Measurements from ENCODE around the gene ARHGAP22.

Gene ARHGAP22

DNA sequence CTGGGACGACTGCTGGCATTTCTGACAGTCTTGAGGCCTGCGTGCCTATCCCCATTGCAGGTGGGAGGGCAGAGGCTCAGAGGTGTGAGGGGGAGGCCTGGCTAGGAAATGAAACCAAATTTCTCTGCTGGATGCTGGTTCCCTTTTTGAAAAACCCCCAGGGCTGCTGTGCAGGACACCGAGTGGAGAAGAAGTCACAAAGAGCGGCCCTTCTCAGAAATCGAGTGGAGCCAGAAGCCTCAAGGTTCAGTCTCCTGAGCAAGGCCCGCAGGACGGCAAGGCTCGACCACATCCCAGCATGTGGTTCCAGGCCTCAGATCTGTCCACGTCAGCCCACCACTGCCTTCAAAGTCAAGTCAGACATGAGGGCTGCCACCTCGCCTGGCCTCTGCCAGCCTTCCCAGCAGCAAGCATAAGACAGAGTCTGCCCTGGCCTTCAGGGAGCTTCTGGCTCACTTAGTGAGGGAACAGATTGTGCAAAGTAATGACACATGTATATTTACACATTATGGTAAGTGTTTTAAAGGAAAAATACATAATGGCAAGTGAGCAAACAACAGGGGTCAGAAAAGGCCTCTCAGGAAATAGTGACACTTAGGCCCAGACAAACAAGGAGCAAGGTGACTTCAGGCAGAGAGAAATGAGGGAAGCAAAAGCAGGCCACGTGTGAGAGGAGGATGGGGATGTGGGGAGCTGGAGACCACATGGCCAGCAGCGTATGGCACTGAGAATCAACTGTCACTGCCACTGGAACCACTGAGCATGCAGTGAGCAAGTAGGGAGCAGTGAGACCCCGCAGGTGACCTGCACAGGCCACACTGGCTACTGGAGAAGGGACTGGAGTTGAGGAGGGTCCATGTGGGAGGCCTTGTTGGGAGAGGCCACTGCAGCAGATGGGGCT is 86.7 kb downstream of the ARHGAP22 start:
- H3K27ac ChIP-seq (ENCODE audit: low read length, poor library complexity, severe bottlenecking) = no peak overlapping the region
- H3K23ac ChIP-seq (ENCODE audit: low read length in 2 of 2) = no peak overlapping the region
- peak overlapping the region in 1 of 2 experiments; percentile 31 for H3K14ac ChIP-seq (ENCODE audit: low read length in 2 of 2)
- no peak overlapping the region for H4K91ac ChIP-seq (ENCODE audit: low read length)
- H3K79me1 ChIP-seq (replicated peaks; ENCODE audit: low read length, poor library complexity, severe bottlenecking) = peaks cover 27% of the 10 kb centered on the region
- H2BK15ac ChIP-seq (ENCODE audit: low read depth, poor library complexity, severe bottlenecking) = no peak overlapping the region
- 93% methylated on average over 13 of the region's 13 CpGs for WGBS
- H3K4me2 ChIP-seq (ENCODE audit: low read length, poor library complexity, severe bottlenecking) = no peak overlapping the region
- no peak overlapping the region for H2BK5ac ChIP-seq (ENCODE audit: low read depth, low read length, poor library complexity, severe bottlenecking)
- peaks cover 34% of the 10 kb centered on the region for H3K9me3 ChIP-seq (ENCODE audit: control insufficient read depth, low read length)
- no peaks in the 10 kb centered on the region for H3K27me3 ChIP-seq (ENCODE audit: control insufficient read depth in 1 of 2, insufficient read depth in 1 of 2, low read length in 2 of 2)
- H3K9ac ChIP-seq (ENCODE audit: low read length) = peak overlapping the region; percentile 37
- H2BK120ac ChIP-seq (ENCODE audit: low read depth, low read length) = no peak overlapping the region
- H4K8ac ChIP-seq (ENCODE audit: low read length) = no peak overlapping the region
- H2AFZ ChIP-seq (ENCODE audit: low read depth, low read length) = no peak overlapping the region
- no peak overlapping the region for H3K4ac ChIP-seq (ENCODE audit: low read depth in 1 of 2, low read length in 2 of 2)
- H3K4me3 ChIP-seq (ENCODE audit: insufficient read depth in 1 of 2, low read depth in 1 of 2, low read length in 2 of 2) = no peak overlapping the region
- peaks cover 3% of the 10 kb centered on the region for H3K4me1 ChIP-seq (ENCODE audit: control insufficient read depth, insufficient read depth, low read depth, low read length)
- DNase-seq = no peak
- H3K18ac ChIP-seq (ENCODE audit: low read depth in 1 of 2, low read length in 2 of 2) = no peak overlapping the region
- H2BK12ac ChIP-seq (ENCODE audit: low read length in 2 of 2) = no peak overlapping the region
- H3K36me3 ChIP-seq (ENCODE audit: control insufficient read depth in 1 of 2, insufficient read depth in 2 of 2, low read depth in 1 of 2, low read length in 2 of 2) = peaks cover 6 to 64% of the 10 kb centered on the region in 2 experiments
- H2AK5ac ChIP-seq (ENCODE audit: low read length, severe bottlenecking) = no peak overlapping the region

DNA sequence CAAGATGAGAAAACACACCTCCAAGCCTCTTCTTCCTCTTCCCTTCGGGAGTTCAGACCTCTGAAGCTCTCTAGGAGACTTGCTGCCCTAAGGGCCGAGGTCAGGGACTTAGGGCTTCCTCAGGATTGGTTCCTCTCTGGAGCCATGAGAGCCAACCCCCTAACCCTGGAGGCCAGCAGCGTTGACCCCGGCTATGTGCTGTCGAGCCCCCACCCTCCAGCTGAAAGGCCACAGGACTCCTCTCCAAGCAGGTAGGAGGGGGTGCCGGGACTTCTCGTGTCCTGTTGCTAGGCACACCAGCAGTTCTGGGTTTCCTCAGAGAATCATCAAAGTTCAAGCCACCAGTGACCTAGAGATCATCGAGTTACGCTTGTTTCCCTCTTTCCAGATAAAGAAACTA is 87.4 kb downstream of the ARHGAP22 start:
- Histone ChIP-seq H3K4me2 (ENCODE audit: low read length, poor library complexity, severe bottlenecking) (no peak overlapping the region), H2BK12ac (ENCODE audit: low read length in 2 of 2) (no peak overlapping the region), H3K27me3 (ENCODE audit: control insufficient read depth in 1 of 2, insufficient read depth in 1 of 2, low read length in 2 of 2) (no peaks in the 10 kb centered on the region), H3K14ac (ENCODE audit: low read length in 2 of 2) (no peak overlapping the region), H3K9me3 (ENCODE audit: control insufficient read depth, low read length) (peaks cover 34% of the 10 kb centered on the region), H3K23ac (ENCODE audit: low read length in 2 of 2) (no peak overlapping the region), H3K18ac (ENCODE audit: low read depth in 1 of 2, low read length in 2 of 2) (no peak overlapping the region), H3K79me1 (replicated peaks; ENCODE audit: low read length, poor library complexity, severe bottlenecking) (peaks cover 32% of the 10 kb centered on the region), H3K27ac (ENCODE audit: low read length, poor library complexity, severe bottlenecking) (no peak overlapping the region), H4K91ac (ENCODE audit: low read length) (no peak overlapping the region), H3K4ac (ENCODE audit: low read depth in 1 of 2, low read length in 2 of 2) (no peak overlapping the region), H3K9ac (ENCODE audit: low read length) (no peak overlapping the region), H4K8ac (ENCODE audit: low read length) (no peak overlapping the region), H2AK5ac (ENCODE audit: low read length, severe bottlenecking) (no peak overlapping the region), H3K4me3 (ENCODE audit: insufficient read depth in 1 of 2, low read depth in 1 of 2, low read length in 2 of 2) (no peak overlapping the region), H3K36me3 (ENCODE audit: control insufficient read depth in 1 of 2, insufficient read depth in 2 of 2, low read depth in 1 of 2, low read length in 2 of 2) (peaks cover 6 to 64% of the 10 kb centered on the region in 2 experiments), H2BK120ac (ENCODE audit: low read depth, low read length) (no peak overlapping the region), H2BK15ac (ENCODE audit: low read depth, poor library complexity, severe bottlenecking) (no peak overlapping the region), H3K4me1 (ENCODE audit: control insufficient read depth, insufficient read depth, low read depth, low read length) (no peaks in the 10 kb centered on the region), H2AFZ (ENCODE audit: low read depth, low read length) (no peak overlapping the region), H2BK5ac (ENCODE audit: low read depth, low read length, poor library complexity, severe bottlenecking) (no peak overlapping the region)
- DNase-seq = no peak
- 86% methylated on average over 9 of the region's 9 CpGs for WGBS

DNA sequence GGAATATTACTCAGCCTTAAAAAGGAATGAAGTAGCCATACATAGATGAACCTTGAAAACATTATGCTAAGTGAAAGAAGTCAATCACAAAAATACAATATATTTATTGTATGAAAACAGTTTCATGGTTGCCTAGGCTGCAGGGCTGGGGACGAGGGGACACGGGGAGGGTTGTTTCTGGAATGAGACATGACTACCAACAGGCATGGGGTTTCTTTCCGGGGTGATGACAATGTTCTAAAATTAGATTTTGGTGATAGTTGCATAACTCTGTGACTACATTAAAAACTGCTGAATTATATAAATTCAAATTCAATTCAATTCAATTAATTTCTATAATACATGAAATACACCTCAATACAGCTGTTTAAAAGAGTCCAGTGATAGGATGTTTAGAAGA is 88.0 kb downstream of the ARHGAP22 start:
- WGBS = 100% methylated on average over 2 of the region's 3 CpGs
- H4K8ac ChIP-seq (ENCODE audit: low read length) = no peak overlapping the region
- H3K9ac ChIP-seq (ENCODE audit: low read length) = no peak overlapping the region
- H3K79me1 ChIP-seq (replicated peaks; ENCODE audit: low read length, poor library complexity, severe bottlenecking) = peaks cover 29% of the 10 kb centered on the region
- H2AFZ ChIP-seq (ENCODE audit: low read depth, low read length) = no peak overlapping the region
- no peak overlapping the region for H3K4me3 ChIP-seq (ENCODE audit: insufficient read depth in 1 of 2, low read depth in 1 of 2, low read length in 2 of 2)
- no peak overlapping the region for H3K14ac ChIP-seq (ENCODE audit: low read length in 2 of 2)
- no peak overlapping the region for H3K18ac ChIP-seq (ENCODE audit: low read depth in 1 of 2, low read length in 2 of 2)
- H3K27ac ChIP-seq (ENCODE audit: low read length, poor library complexity, severe bottlenecking) = no peak overlapping the region
- H2AK5ac ChIP-seq (ENCODE audit: low read length, severe bottlenecking) = no peak overlapping the region
- no peak for DNase-seq
- peaks cover 34% of the 10 kb centered on the region for H3K9me3 ChIP-seq (ENCODE audit: control insufficient read depth, low read length)
- H2BK15ac ChIP-seq (ENCODE audit: low read depth, poor library complexity, severe bottlenecking) = no peak overlapping the region
- no peak overlapping the region for H3K23ac ChIP-seq (ENCODE audit: low read length in 2 of 2)
- no peak overlapping the region for H3K4ac ChIP-seq (ENCODE audit: low read depth in 1 of 2, low read length in 2 of 2)
- H2BK5ac ChIP-seq (ENCODE audit: low read depth, low read length, poor library complexity, severe bottlenecking) = no peak overlapping the region
- H3K27me3 ChIP-seq (ENCODE audit: control insufficient read depth in 1 of 2, insufficient read depth in 1 of 2, low read length in 2 of 2) = no peaks in the 10 kb centered on the region
- H2BK120ac ChIP-seq (ENCODE audit: low read depth, low read length) = no peak overlapping the region
- H3K36me3 ChIP-seq (ENCODE audit: control insufficient read depth in 1 of 2, insufficient read depth in 2 of 2, low read depth in 1 of 2, low read length in 2 of 2) = peaks cover 6 to 68% of the 10 kb centered on the region in 2 experiments
- H3K4me2 ChIP-seq (ENCODE audit: low read length, poor library complexity, severe bottlenecking) = no peak overlapping the region
- no peak overlapping the region for H4K91ac ChIP-seq (ENCODE audit: low read length)
- H2BK12ac ChIP-seq (ENCODE audit: low read length in 2 of 2) = no peak overlapping the region
- no peaks in the 10 kb centered on the region for H3K4me1 ChIP-seq (ENCODE audit: control insufficient read depth, insufficient read depth, low read depth, low read length)

DNA sequence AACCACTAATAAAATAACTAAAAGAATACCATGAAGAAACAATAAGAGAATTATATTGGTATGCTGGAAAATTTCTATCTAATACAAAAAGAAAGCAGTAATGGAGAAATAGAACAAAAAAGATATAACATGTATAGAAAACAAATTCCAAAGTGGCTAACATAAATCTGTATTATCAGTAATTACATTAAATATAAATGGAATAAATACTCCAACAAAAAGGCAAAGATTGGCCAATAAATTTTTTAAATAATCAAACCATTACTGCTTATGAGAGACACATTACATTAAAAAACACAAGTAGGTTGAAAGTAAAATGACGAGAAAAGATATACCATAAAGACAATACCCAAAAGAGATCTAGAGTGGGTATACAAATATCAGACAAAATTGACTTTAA is 90.0 kb downstream of the ARHGAP22 start:
- H2BK120ac ChIP-seq (ENCODE audit: low read depth, low read length) = no peak overlapping the region
- H3K4me3 ChIP-seq (ENCODE audit: insufficient read depth in 1 of 2, low read depth in 1 of 2, low read length in 2 of 2) = no peak overlapping the region
- no peak overlapping the region for H2AK5ac ChIP-seq (ENCODE audit: low read length, severe bottlenecking)
- H3K23ac ChIP-seq (ENCODE audit: low read length in 2 of 2) = no peak overlapping the region
- H3K14ac ChIP-seq (ENCODE audit: low read length in 2 of 2) = no peak overlapping the region
- no peak overlapping the region for H2AFZ ChIP-seq (ENCODE audit: low read depth, low read length)
- no peak overlapping the region for H3K18ac ChIP-seq (ENCODE audit: low read depth in 1 of 2, low read length in 2 of 2)
- H3K4me1 ChIP-seq (ENCODE audit: control insufficient read depth, insufficient read depth, low read depth, low read length) = peaks cover 7% of the 10 kb centered on the region
- no peak overlapping the region for H4K91ac ChIP-seq (ENCODE audit: low read length)
- no peak overlapping the region for H3K4me2 ChIP-seq (ENCODE audit: low read length, poor library complexity, severe bottlenecking)
- no peak overlapping the region for H2BK15ac ChIP-seq (ENCODE audit: low read depth, poor library complexity, severe bottlenecking)
- peaks cover 34% of the 10 kb centered on the region for H3K9me3 ChIP-seq (ENCODE audit: control insufficient read depth, low read length)
- peaks cover 3 to 77% of the 10 kb centered on the region in 2 experiments for H3K36me3 ChIP-seq (ENCODE audit: control insufficient read depth in 1 of 2, insufficient read depth in 2 of 2, low read depth in 1 of 2, low read length in 2 of 2)
- H3K79me1 ChIP-seq (replicated peaks; ENCODE audit: low read length, poor library complexity, severe bottlenecking) = peaks cover 21% of the 10 kb centered on the region
- DNase-seq = no peak
- no peaks in the 10 kb centered on the region for H3K27me3 ChIP-seq (ENCODE audit: control insufficient read depth in 1 of 2, insufficient read depth in 1 of 2, low read length in 2 of 2)
- H2BK5ac ChIP-seq (ENCODE audit: low read depth, low read length, poor library complexity, severe bottlenecking) = peak overlapping the region; percentile 40
- no peak overlapping the region for H4K8ac ChIP-seq (ENCODE audit: low read length)
- no peak overlapping the region for H3K4ac ChIP-seq (ENCODE audit: low read depth in 1 of 2, low read length in 2 of 2)
- no peak overlapping the region for H2BK12ac ChIP-seq (ENCODE audit: low read length in 2 of 2)
- no peak overlapping the region for H3K27ac ChIP-seq (ENCODE audit: low read length, poor library complexity, severe bottlenecking)
- WGBS = no CpG with 5 or more reads among the region's 1 CpG
- no peak overlapping the region for H3K9ac ChIP-seq (ENCODE audit: low read length)

Measured in mesenchymal stem cell (in vitro differentiated cells and primary cell).